ENCODE measurements around the gene LGALS3BP. TPM values are rescaled to one million over a fixed set of nuclear protein-coding genes. Genes with fewer than 3 reads are reported as not detected.
A peak's percentile ranks its signal among the peaks of the same experiment; 100 is the strongest.

Gene LGALS3BP
- total RNA-seq, 2 experiments from 2014 or later, result 0.88 to 1.7 TPM

- ChIA-PET CTCF (ENCODE audit: unreplicated experiment) (no interaction called here), POLR2A (interaction anchor here (0.9 kb wide), 1 partner anchor 35 kb away, joined by 6 read pairs; no protein-coding TSS in a partner anchor)
- Histone ChIP-seq H3K4me3 (ENCODE audit: low read depth, low read length, poor library complexity, severe bottlenecking) (peak overlapping the region; percentile 85), H3K9me2 (ENCODE audit: insufficient read depth, low read length) (no peaks in the 10 kb centered on the region), H4K20me1 (ENCODE audit: insufficient read depth, low read length) (0 out of 2 replicates have a peak, but pooled peaks cover 3% of the 10 kb centered on the region), H3K27ac (ENCODE audit: low read depth, low read length, poor library complexity, severe bottlenecking) (no peak overlapping the region), H3K4me1 (ENCODE audit: insufficient read depth, low read length, poor library complexity, severe bottlenecking) (peaks cover 23% of the 10 kb centered on the region), H3K36me3 (ENCODE audit: insufficient read depth, low read length) (no peaks in the 10 kb centered on the region), H3K79me2 (ENCODE audit: insufficient read depth, low read depth, low read length) (peaks cover 25% of the 10 kb centered on the region), H2AFZ (ENCODE audit: low read length) (peak overlapping the region; percentile 89), H3K4me2 (ENCODE audit: low read length) (peak overlapping the region; percentile 56), H3K9me3 (ENCODE audit: low read length) (peaks cover 21% of the 10 kb centered on the region)
- TF ChIP-seq EZH2phosphoT487 (IDR thresholded peaks at IDR 0.05; ENCODE audit: borderline replicate concordance, low read depth, low read length) (no peak), CTCF (conservative IDR thresholded peaks at IDR 0.05; ENCODE audit: low read length) (no peak)
- intact Hi-C loops (cut with micrococcal nuclease; ENCODE audit: unreplicated experiment), result no loop called here
- DNase-seq (ENCODE audit: low spot score), result no peak
- no TSS peak for BruUV-seq (replicated peaks)
Measured at GRCh38 chr17:79010304-79010646, 30.6 kb upstream of the LGALS3BP start.

GRCh38 chr17:79009397-79010303, 29.9 kb upstream of the LGALS3BP start, which contains the start of gene CANT1:
Gene CANT1, minus strand, starts transcription at chr17:79009764. Its CDS starts 12,142 bp downstream, at chr17:78997622.
- TF ChIP-seq EZH2phosphoT487 (IDR thresholded peaks at IDR 0.05; ENCODE audit: borderline replicate concordance, low read depth, low read length) (no peak), CTCF (conservative IDR thresholded peaks at IDR 0.05; ENCODE audit: low read length) (no peak)

More at GRCh38 chr17:79009397-79010303, 29.9 kb upstream of the LGALS3BP start, which contains the start of gene CANT1:
- H3K79me2 ChIP-seq (ENCODE audit: insufficient read depth, low read depth, low read length), result peaks cover 25% of the 10 kb centered on the region
- H3K36me3 ChIP-seq (ENCODE audit: insufficient read depth, low read length), result no peaks in the 10 kb centered on the region
- peaks cover 14% of the 10 kb centered on the region for H3K9me3 ChIP-seq (ENCODE audit: low read length)
- peak; percentile 90 for DNase-seq (ENCODE audit: low spot score)
- H3K4me1 ChIP-seq (ENCODE audit: insufficient read depth, low read length, poor library complexity, severe bottlenecking), result peaks cover 23% of the 10 kb centered on the region
- 0 out of 2 replicates have a peak, but pooled peaks cover 3% of the 10 kb centered on the region for H4K20me1 ChIP-seq (ENCODE audit: insufficient read depth, low read length)
- intact Hi-C loops (cut with micrococcal nuclease; ENCODE audit: unreplicated experiment), result no loop called here
- H2AFZ ChIP-seq (ENCODE audit: low read length), result peak within 1 kb of the TSS; percentile 89
- peak within 1 kb of the TSS; percentile 85 for H3K4me3 ChIP-seq (ENCODE audit: low read depth, low read length, poor library complexity, severe bottlenecking)
- H3K27ac ChIP-seq (ENCODE audit: low read depth, low read length, poor library complexity, severe bottlenecking), result peak within 1 kb of the TSS; percentile 36
- H3K4me2 ChIP-seq (ENCODE audit: low read length), result peak within 1 kb of the TSS; percentile 96
- POLR2A ChIA-PET, result interaction anchor here (0.6 to 0.9 kb wide), 2 partner anchors 34 to 255 kb away, joined by 3 to 6 read pairs; no protein-coding TSS in a partner anchor
- BruUV-seq (replicated peaks), result no TSS peak
- CTCF ChIA-PET (ENCODE audit: unreplicated experiment), result no interaction called here
- no peaks in the 10 kb centered on the region for H3K9me2 ChIP-seq (ENCODE audit: insufficient read depth, low read length)

Data from OCI-LY7 (cell line).